Right cardiac atrium (tissue), 5 donors: ENCODE measurements around the gene XKR7. TPM values are rescaled to one million over a fixed set of nuclear protein-coding genes. Genes with fewer than 3 reads are reported as not detected.

Experiments used
- ATAC-seq, 2 donors: fragments of 200-7000 bp; cut with Tn5 transposase; one replicate each; pipeline versions ENCODE4 v1.8.0 to v1.9.1; 2020; ENCODE audit warnings: moderate library complexity in 2 of 2, mild to moderate bottlenecking in 1 of 2
- DNase-seq, 3 donors: peaks; one replicate each; pipeline ENCODE4 v3.0.0-alpha.2; 2020
- H3K27ac ChIP-seq: one replicate; pipeline ENCODE4 v1.5.1; 2013; ENCODE audit warnings: mild to moderate bottlenecking, low read length, control low read depth, moderate library complexity
- H3K27me3 ChIP-seq: one replicate; pipeline ENCODE4 v1.6.1; 2013; ENCODE audit not compliant: control insufficient read depth, insufficient read depth
- H3K4me1 ChIP-seq: one replicate; pipeline ENCODE4 v1.6.1; 2013; ENCODE audit warnings: low read length; ENCODE audit not compliant: control insufficient read depth, insufficient read depth
- H3K4me3 ChIP-seq: one replicate; pipeline ENCODE4 v1.5.1; 2013; ENCODE audit warnings: low read length, control low read depth
- H3K9me3 ChIP-seq: one replicate; pipeline ENCODE4 v1.6.1; 2013; ENCODE audit warnings: low read length; ENCODE audit not compliant: control insufficient read depth
- WGBS: extraction: QIAGEN DNeasy Blood & Tissue Kit; methylation state at CpG from one replicate; pipeline ENCODE4 v1.1.7; 2013; 5-methylcytosine and 5-hydroxymethylcytosine counted together
- intact Hi-C, 4 donors: fragments of 100-400 bp; cut with DNase I; formaldehyde crosslinking; loops; one replicate each; pipeline versions ENCODE4 v1.11.0 to v1.14.0; 2022 to 2023
- polyA plus RNA-seq: library from polyadenylated mRNA; stranded (reverse); fragments of 200-250 nt; gene quantifications from one replicate; pipeline ENCODE4 v1.2.3, GENCODE V29; 2013
- total RNA-seq, 4 donors: library from RNA; stranded (reverse); fragmentation: NEBNext Ultra II Directional; extraction: Animal tissue kit (Norgen Biotek cat#: 25700); gene quantifications; one replicate each; pipeline ENCODE4 v1.2.1, GENCODE V29; 2021
- donor health status: healthy with polysubstance abuse.
- donor health status: DM: no; HTN: yes; CAD: no.
- donor health status: DM: no; HTN: no; CAD: no.
- donor health status: DM: no; HTN: yes; CAD: no; lungs with severe emphysema.
- donor health status: DM: yes; HTN: yes; CAD: no.

The XKR7 gene
- total and polyA plus RNA-seq, 5 donors = under 0.01 TPM; not detected in 4

DNA sequence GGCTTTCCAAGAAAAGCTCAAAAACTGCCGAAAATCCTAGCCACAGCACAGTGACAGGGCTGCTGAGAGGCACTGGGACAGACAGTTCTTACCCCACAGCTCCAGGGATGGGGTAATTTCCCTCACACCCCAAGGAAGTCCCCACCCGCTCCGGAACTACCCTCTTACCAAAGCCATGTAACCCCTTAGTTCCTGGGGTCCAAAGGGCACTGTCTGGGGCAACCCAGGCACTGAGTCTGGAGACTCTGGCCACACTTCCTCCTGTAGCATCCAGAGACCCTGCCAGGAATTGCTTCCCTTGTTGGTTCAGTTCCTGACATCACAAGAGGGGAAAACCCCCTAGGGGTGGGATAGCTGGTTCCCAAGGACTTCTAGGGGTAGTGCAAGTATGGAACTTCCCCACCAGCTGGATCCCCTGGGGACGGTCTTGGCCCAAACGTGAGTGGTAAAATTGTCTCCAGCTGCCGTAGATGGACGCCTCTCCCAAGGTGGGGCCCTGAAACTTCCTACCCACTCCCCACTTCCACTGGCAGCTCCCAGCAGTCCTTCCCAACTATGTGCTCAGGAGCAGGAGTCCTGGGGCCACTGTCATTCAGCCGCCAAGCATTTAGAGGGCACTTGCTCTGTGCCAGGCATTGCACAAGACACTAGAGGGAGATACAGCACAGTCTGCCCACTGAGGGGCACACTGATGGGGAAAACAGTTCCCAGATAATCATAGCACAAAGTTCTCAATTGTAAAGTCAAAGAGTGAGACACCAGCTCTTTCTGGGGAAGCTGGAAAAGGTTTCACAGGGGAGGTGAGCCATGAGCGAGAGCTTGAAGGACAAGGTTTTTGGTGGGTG, 66.9 kb downstream of the XKR7 start:
- DNase-seq (peak; percentile 41 to 62 (median 60)), ATAC-seq (peak; percentile 49 to 54)
- no peak overlapping the region for H3K27ac ChIP-seq
- intact Hi-C loops = loop anchor here (5.0 to 10.0 kb wide), 4 partner anchors 73 to 210 kb away; no protein-coding TSS in a partner anchor
- no peaks in the 10 kb centered on the region for H3K4me1 ChIP-seq
- H3K27me3 ChIP-seq = no peaks in the 10 kb centered on the region
- H3K4me3 ChIP-seq = no peak overlapping the region
- no peaks in the 10 kb centered on the region for H3K9me3 ChIP-seq
- 44% methylated on average over 9 of the region's 9 CpGs for WGBS

DNA sequence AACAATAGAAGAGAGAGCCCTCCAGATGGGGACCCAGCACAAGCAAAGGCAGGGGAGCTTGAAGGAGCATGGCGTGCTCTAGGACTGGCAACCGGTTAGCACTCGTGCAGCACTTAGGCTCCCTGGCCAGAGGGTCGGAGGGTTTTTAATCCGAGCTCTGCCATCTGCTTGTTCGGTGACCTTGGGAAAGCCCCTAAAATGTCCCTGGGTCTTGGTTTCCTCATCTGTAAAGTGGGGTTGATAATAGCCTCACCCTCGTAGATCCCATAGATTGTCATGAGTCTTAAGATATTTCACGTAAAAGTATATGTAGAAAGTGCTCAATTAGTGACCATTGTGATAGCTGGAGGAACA, 67.5 kb downstream of the XKR7 start:
- no peaks in the 10 kb centered on the region for H3K9me3 ChIP-seq
- H3K27ac ChIP-seq = no peak overlapping the region
- no peaks in the 10 kb centered on the region for H3K27me3 ChIP-seq
- WGBS = 90% methylated on average over 8 of the region's 8 CpGs
- DNase-seq (no peak), ATAC-seq (no peak)
- intact Hi-C loops = loop anchor here in 2 of 4 donors (10.0 kb wide), 2 partner anchors 181 to 211 kb away; no protein-coding TSS in a partner anchor
- no peak overlapping the region for H3K4me3 ChIP-seq
- H3K4me1 ChIP-seq = no peaks in the 10 kb centered on the region

DNA sequence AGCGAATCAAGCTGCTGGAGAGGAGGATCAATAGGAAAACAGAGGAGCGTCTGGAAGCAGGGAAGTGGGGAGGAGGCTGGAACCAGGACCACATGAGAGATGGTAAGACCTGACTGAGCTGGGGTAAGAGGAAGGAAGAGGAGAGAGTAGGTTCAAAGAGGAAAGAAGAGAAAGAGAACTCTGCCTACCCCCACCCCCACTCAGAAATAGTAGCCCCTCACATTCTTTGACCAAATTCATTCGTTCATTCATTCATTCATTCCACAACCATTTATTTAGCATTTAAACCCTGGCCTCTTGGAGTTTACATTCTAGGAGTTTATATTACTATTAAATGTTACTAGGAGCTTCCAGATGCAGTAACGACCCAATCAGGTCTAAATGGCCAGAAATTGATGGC, 68.3 kb downstream of the XKR7 start:
- ATAC-seq = no peak
- Histone ChIP-seq H3K27me3 (no peaks in the 10 kb centered on the region), H3K27ac (no peak overlapping the region), H3K9me3 (no peaks in the 10 kb centered on the region), H3K4me1 (no peaks in the 10 kb centered on the region), H3K4me3 (no peak overlapping the region)
- no peak for DNase-seq
- intact Hi-C loops = loop anchor here in 2 of 4 donors (10.0 kb wide), 2 partner anchors 181 to 211 kb away; no protein-coding TSS in a partner anchor
- WGBS = 54% methylated on average over 4 of the region's 4 CpGs

DNA sequence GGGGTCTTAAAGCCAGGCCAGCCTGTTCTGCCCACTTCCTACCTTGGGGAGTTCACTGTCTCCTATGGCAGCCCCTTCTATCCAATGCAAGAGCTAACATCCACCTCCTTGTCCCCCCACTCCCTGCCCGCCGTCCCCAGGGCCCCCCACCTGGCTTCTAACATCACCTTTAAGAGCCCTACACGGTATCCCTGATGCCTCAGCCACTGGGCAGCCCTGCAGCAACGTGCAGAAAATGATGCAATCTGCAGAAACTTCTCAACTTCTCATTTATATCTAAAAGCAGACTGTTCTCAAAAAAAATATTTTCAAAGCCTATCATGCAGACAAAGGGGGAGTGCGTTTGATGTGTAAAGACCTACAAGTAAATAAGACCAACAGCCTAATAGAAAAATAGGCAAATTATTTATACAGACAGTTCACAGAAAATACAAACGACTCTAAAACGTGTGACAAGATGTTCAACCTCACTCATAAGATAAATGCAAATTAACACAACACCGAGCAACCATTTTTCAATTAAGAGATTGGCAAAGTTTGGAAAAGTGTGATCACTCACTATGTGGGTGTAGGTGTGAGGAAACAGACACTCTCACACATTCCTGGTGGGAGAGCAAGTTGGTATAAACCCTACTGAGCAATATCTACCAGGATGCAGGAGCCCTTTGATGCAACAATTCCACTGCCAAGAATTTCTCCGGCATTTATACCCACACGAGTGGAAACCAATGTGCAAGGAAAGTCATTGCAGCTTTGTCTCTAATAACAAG, 69.0 kb downstream of the XKR7 start:
- no peaks in the 10 kb centered on the region for H3K27me3 ChIP-seq
- peak in 1 of 3 donors; percentile 47 for DNase-seq
- H3K4me3 ChIP-seq = no peak overlapping the region
- H3K4me1 ChIP-seq = no peaks in the 10 kb centered on the region
- ATAC-seq = no peak
- intact Hi-C loops = loop anchor here in 2 of 4 donors (10.0 kb wide), 2 partner anchors 182 to 212 kb away; no protein-coding TSS in a partner anchor
- 55% methylated on average over 10 of the region's 10 CpGs for WGBS
- H3K9me3 ChIP-seq = no peaks in the 10 kb centered on the region
- H3K27ac ChIP-seq = no peak overlapping the region

DNA sequence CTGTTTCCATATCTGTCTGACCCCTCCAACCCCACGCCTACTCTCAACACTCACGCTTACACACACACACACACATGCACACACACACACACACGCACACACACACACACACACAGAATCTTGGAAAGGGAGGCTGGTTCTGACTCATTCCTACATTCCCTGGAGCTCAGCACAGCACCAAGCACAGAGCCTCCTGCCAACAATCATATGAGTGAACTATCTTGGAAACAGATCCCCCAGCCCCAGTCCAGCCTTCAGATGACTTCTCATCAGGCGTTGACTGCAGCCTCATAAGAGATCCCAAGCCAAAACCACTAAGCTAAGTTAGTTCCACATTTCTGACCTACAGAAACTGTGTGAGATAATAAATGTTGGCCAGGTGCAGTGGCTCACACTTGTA, 70.0 kb downstream of the XKR7 start:
- 58% methylated on average over 4 of the region's 4 CpGs for WGBS
- H3K9me3 ChIP-seq = no peaks in the 10 kb centered on the region
- no peaks in the 10 kb centered on the region for H3K4me1 ChIP-seq
- H3K4me3 ChIP-seq = no peak overlapping the region
- no peak for ATAC-seq
- DNase-seq = no peak
- intact Hi-C loops = loop anchor here in 2 of 4 donors (10.0 kb wide), 2 partner anchors 183 to 213 kb away; no protein-coding TSS in a partner anchor
- H3K27me3 ChIP-seq = no peaks in the 10 kb centered on the region
- no peak overlapping the region for H3K27ac ChIP-seq

DNA sequence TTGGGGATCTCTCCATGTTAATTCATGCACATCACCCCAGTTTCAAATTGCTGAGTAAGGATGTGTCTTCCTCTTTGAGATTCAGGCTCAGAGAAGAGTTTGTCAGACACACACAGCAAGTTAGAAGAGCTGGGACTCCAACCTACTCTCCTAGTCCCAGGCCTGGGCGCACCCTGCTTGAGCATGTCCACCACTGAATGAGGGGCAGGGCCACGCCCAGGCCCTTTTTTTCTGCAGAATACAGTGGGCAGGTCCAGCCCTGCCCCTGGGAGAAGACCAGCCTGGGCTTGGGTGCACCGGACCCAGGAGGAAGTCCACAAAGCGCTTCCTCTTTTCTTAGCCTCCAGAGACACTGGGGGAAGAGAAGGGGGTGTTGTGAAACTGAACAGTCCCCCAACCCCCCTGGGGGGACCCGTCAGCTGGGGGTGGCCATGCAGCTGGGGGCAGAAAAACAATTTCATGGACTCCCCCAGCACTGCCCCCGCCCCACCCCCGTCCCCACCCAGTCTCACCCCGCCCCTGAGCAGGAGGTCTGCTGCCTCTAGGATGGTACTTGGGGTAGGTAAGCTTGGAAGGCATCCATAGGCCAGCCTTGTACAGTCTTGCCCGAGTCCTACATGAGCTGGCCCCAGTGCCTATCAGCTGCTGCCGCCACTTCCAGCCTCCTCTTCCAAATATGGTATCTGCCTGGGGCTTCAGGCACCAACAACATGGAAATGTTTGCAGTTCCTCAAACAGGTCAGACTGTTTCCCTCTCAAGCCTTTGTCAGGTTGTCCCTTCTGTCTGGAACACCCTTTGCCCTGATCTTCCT, 72.4 kb downstream of the XKR7 start:
- DNase-seq = peak; percentile 39 to 82 (median 79)
- Histone ChIP-seq H3K4me1 (no peaks in the 10 kb centered on the region), H3K27me3 (no peaks in the 10 kb centered on the region), H3K9me3 (no peaks in the 10 kb centered on the region), H3K4me3 (no peak overlapping the region), H3K27ac (no peak overlapping the region)
- intact Hi-C loops = no loop called here
- 62% methylated on average over 10 of the region's 10 CpGs for WGBS
- ATAC-seq = peak; percentile 76 to 78

DNA sequence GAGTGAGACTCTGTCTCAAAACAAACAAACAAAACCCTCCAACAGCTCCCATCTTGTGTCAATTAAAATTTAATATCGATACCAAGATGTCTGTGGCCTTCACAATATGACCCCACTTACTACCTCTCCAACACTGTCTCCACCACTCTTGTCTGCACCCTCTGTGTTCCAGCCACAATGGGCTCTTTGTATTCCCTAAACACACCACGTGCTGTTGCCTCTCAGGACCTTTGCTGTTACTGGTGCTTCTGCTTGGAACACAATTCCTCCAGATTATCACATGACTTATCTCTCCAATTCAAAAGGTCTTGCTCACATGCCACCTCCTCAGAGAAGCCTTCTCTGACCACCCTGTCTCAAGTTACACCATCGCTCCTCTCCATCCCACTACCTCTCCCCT, 78.0 kb downstream of the XKR7 start:
- WGBS = 69% methylated on average over 3 of the region's 3 CpGs
- ATAC-seq (no peak), DNase-seq (no peak)
- H3K4me1 ChIP-seq = no peaks in the 10 kb centered on the region
- H3K4me3 ChIP-seq = no peak overlapping the region
- intact Hi-C loops = no loop called here
- H3K27me3 ChIP-seq = no peaks in the 10 kb centered on the region
- no peaks in the 10 kb centered on the region for H3K9me3 ChIP-seq
- no peak overlapping the region for H3K27ac ChIP-seq

DNA sequence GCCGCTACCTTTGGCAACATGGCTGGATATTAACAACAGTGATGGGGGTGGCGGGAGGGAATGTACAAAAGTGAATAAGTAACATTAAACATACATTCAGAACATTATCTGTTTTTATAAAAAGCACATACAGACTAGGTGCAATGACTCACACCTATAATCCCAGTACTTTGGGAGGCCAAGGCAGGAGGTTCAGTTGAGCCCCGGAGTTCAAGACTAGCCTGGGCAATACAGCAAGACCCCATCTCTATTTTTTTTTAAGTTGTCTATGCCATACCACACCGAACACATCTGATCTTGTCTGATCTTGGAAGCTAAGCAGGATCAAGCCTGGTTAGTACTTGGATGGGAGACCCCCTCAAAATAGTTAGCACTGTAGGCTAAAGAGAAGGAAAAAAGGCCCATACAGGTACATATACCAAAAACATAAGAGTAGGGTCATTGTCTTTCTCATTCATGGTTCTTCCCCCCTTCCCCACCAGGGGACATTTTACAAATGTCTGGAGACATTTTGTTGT, 82.4 kb downstream of the XKR7 start:
- no peak for DNase-seq
- Histone ChIP-seq H3K4me1 (no peaks in the 10 kb centered on the region), H3K27me3 (no peaks in the 10 kb centered on the region), H3K27ac (no peak overlapping the region), H3K4me3 (no peak overlapping the region), H3K9me3 (no peaks in the 10 kb centered on the region)
- no peak for ATAC-seq
- 96% methylated on average over 4 of the region's 4 CpGs for WGBS
- intact Hi-C loops = no loop called here

DNA sequence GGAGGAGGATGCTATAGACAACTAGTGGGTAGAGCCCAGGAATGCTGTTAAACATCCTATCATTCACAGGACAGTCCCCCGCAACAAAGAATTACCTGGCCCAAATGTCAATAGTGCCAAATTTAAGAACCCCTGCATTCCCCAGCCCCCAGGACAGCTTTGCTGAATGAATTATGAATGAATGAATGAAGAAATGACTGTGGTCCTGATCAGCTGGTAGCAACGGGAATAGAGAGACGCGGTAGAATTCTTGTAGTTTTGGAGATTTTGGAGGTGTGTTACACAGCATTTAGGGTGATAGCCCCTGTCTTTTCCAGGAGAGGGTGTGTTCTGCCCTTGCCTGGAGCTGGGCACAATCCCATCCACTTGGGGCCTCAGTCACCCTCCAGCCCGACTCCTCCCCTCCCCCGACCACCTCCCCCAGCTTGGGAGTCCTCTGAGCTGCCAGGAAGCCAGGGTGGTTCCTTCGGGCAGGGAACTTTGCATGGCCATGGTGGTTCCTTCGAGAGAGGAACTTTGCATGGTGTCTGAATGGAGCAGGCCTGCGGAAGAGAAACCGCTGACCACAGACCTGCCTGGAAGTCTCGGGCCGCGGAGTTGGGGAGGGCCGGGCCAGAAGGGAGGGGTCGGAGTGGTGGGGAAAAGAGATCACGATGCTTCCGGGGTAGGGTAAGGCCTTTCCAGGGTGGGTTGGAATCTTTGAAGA, 83.1 kb downstream of the XKR7 start:
- Histone ChIP-seq H3K27me3 (no peaks in the 10 kb centered on the region), H3K4me1 (no peaks in the 10 kb centered on the region), H3K4me3 (no peak overlapping the region), H3K9me3 (no peaks in the 10 kb centered on the region), H3K27ac (no peak overlapping the region)
- 19% methylated on average over 17 of the region's 17 CpGs for WGBS
- ATAC-seq (peak; percentile 76 to 81), DNase-seq (peak; percentile 56 to 82 (median 81))
- intact Hi-C loops = no loop called here

DNA sequence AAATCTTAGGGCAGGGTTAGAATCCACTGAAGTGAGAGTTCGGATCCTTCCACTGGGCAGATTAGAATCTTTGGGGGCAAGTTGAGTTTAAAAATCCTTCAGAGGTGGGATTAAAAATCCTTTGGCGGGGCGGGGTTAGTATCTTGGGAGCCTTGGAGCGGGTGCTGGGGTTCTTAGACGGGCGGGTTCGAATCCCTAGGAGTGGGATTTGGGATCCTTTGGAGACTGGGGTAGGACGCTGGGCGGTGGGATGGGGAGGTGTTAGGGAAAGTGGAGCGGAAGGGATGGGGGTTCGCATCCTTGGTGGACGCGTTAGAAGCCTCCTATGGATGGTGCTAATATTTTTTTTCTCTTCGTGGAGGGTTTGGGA, 83.8 kb downstream of the XKR7 start:
- Histone ChIP-seq H3K4me3 (peak overlapping the region; percentile 45), H3K9me3 (no peaks in the 10 kb centered on the region), H3K4me1 (no peaks in the 10 kb centered on the region), H3K27ac (no peak overlapping the region), H3K27me3 (no peaks in the 10 kb centered on the region)
- WGBS = 12% methylated on average over 14 of the region's 14 CpGs
- DNase-seq (no peak), ATAC-seq (no peak)
- intact Hi-C loops = no loop called here
